SKM-1 treated with dmso at 0.1 percent for 144 hours (cell line): Measurements from ENCODE around the gene SCYGR5.
A peak's percentile ranks its signal among the peaks of the same experiment; 100 is the strongest.

ENCODE experiments used
- DNase-seq: peaks from one replicate; lab custom pipeline; 2025; ENCODE audit not compliant: unreplicated experiment; lab: John Stamatoyannopoulos, UW

The SCYGR5 gene

GRCh38 chr2:227671170-227671905 is 4.7 kb downstream of the SCYGR5 start:
- no peak for DNase-seq

- DNase-seq: peak; percentile 34
Observed at GRCh38 chr2:227673620-227674019, 7.0 kb downstream of the SCYGR5 start.

DNA sequence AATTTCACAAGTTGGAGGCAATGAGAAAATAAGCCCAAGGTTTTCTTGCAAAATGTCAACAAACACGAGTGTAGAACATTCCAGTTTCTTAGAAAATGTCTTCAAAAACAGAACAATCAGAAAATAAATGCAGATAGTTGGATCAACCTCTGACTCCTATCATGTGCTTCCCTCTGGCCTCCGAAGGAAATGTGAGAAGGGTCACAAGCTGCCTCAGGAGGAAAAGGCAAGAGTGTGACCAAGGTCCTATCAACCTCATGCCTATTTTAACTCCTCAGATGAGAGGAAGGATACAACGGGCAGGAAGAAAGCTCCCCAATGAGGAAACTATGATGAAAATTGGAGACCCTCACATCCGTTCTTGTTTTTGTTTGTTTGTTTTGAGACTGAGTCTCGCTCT is 7.9 kb downstream of the SCYGR5 start:
- DNase-seq: no peak

GRCh38 chr2:227677928-227678327 is 11.3 kb downstream of the SCYGR5 start:
- DNase-seq: no peak

DNA sequence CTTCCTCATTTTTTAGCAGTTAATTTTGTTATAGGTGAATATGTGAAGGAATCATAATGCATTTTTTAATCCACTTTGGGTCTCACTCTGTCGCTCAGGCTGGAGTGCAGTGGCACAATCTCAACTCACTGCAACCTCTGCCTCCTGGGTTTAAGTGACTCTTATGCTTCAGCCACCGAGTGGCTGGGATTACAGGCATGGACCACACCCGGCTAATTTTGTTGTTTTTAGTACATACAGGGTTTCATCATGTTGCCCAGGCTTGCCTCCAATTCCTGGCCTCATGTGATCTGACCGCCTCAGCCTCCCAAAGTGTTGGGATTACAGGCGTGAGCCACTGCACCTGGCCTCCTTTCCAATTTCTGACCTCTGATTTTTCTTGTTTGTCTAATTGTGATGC is 17.7 kb downstream of the SCYGR5 start:
- no peak for DNase-seq

DNA sequence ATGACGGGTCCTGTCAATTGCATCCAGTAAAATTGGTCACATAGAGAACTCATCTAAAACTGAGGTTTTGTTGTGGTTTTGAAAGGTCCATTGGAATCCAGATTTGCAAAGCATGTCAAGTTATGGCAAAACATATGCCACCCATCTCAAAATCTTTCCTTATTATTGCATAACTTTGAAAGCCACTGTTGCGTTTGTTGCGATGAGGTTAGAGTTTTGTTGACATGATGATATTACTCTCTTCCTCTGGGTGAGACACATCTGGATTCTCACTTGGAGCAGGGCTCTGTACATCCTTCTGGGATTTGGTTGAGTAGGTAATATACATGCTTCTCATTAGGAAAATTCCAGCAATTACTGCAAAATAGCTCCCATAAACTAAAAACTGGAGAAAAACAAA is 20.6 kb downstream of the SCYGR5 start:
- no peak for DNase-seq

GRCh38 chr2:227696990-227697679 is 30.5 kb downstream of the SCYGR5 start:
- DNase-seq: no peak

DNA sequence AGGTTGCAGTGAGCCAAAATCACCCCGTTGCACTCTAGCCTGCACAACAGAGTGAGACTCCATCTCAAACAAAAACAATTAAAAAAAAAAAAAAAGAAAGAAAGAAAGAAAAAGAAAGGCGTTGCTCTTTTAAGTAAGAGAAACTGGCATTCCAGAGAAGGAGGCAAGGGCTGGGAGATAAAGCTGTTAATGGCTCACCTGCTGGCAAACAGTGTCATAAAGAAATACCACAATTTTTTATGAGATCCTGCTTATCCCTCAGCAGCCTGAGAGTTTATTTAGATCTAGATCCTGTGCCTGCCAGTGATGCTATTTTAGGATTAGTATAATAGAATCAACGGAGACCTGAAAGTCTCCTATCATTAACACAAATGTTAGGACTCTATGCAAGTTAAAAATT is 35.0 kb downstream of the SCYGR5 start:
- DNase-seq: no peak

- no peak for DNase-seq
Observed at GRCh38 chr2:227703280-227703732, 36.7 kb downstream of the SCYGR5 start.

DNA sequence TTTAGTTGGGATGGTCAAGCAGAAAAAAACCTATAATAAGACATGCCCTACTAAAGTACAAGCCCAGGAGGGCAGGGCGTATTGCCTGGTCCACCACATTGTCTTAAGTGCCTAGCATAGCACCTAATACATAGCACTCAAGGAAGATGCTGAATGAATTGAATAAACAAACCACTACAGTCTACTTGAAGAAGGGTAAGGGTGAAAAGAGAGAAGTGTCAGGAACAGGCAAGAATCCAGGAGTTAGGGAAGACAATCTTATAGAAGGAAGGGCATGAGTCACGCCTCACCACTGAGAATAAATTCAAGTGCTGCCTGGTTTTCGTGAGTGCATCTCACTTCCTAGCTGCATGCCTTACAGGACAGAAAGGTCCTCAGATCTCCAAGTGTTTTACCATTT is 37.4 kb downstream of the SCYGR5 start:
- no peak for DNase-seq

DNA sequence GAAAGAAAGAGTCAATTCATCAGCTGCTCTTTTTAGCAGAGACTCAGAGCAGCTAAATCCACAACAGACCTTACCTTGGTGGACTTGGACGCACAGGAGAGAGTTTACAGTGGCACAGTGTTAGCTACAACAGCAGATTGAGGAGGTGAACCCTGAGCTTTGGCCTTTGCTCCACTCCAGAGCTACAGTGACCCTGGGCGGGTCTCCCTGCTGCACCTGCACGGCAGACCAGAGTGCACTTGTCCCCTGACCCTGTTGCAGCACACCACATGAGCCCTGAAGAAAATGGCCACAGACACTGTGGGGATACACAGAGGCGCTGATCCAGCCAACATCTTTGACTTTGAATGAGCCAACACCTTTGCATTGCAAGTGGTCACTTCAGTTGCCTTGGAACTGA is 40.3 kb downstream of the SCYGR5 start:
- no peak for DNase-seq

- no peak for DNase-seq
Observed at GRCh38 chr2:227707390-227707789, 40.8 kb downstream of the SCYGR5 start.

DNA sequence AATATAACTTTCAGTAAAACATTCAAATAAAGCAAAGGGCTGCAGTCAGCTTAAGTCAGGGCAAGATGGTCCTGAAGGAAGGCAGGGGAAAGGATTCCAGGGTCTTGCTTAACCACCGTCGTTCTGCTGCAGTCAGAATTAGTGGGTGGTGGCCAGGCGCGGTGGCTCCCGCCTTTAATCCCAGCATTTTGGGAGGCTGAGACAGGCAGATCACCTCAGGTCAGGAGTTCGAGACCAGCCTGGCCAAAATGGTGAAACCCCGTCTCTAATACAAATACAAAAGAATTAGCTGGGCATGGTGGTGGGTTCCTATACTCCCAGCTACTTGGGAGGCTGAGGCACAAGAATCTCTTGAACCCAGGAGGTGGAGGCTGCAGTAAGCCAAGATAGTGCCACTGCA is 44.4 kb downstream of the SCYGR5 start:
- DNase-seq: no peak

- no peak for DNase-seq
Observed at GRCh38 chr2:227713291-227713690, 46.7 kb downstream of the SCYGR5 start.

DNA sequence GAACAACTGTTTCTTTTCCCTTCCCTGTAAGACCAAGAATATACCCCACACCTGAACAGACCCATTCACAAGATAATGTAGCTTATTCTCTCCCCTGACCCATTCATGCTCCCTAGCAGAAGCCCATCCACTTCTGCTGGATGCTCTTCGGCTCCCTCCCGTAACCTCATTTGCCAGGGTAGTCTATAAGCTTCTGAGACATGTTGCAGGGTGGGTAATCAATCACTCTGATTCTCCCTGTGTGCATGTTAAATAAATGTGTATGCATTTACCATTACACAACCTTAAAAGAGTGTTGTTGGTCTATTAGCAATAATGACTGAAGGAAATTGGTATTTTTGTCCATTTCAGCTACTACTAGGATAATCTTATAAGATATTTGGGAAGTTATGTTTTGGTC is 49.9 kb downstream of the SCYGR5 start:
- DNase-seq: no peak
